ENCODE data around the gene CSNK1G1. TPM values are rescaled to one million over a fixed set of nuclear protein-coding genes. Genes with fewer than 3 reads are reported as not detected.

Gene CSNK1G1
- total RNA-seq, 1 donor from 2014 or later: 27.7 TPM

- no peaks in the 10 kb centered on the region for H3K9me3 Mint-ChIP-seq (ENCODE audit: low read depth)
- TF ChIP-seq CTCF (IDR thresholded peaks at IDR 0.05; ENCODE audit: unreplicated experiment): no peak
- H3K27ac Mint-ChIP-seq: peak overlapping the region; percentile 86
- no peaks in the 10 kb centered on the region for H3K27me3 Mint-ChIP-seq
- H3K36me3 Mint-ChIP-seq (ENCODE audit: insufficient read depth): peaks cover 22% of the 10 kb centered on the region
- H3K4me3 Mint-ChIP-seq (ENCODE audit: low read depth): peak overlapping the region; percentile 92
- peaks cover 28% of the 10 kb centered on the region for H3K4me1 Mint-ChIP-seq (ENCODE audit: low read depth)
- DNase-seq (ENCODE audit: low spot score, unreplicated experiment): no peak
Measured at GRCh38 chr15:64161688-64162477, 194.1 kb downstream of the CSNK1G1 start.

- Mint-ChIP-seq H3K36me3 (ENCODE audit: insufficient read depth) (peaks cover 27% of the 10 kb centered on the region), H3K27ac (peak overlapping the region; percentile 79), H3K9me3 (ENCODE audit: low read depth) (no peaks in the 10 kb centered on the region), H3K4me3 (ENCODE audit: low read depth) (no peak overlapping the region), H3K4me1 (ENCODE audit: low read depth) (peaks cover 22% of the 10 kb centered on the region), H3K27me3 (peaks cover under 1% of the 10 kb centered on the region)
- no peak for TF ChIP-seq CTCF (IDR thresholded peaks at IDR 0.05; ENCODE audit: unreplicated experiment)
- DNase-seq (ENCODE audit: low spot score, unreplicated experiment): no peak
Measured at GRCh38 chr15:64158363-64159134, 197.4 kb downstream of the CSNK1G1 start.

GRCh38 chr15:64157599-64158125, 198.3 kb downstream of the CSNK1G1 start:
- TF ChIP-seq CTCF (IDR thresholded peaks at IDR 0.05; ENCODE audit: unreplicated experiment): no peak
- Mint-ChIP-seq H3K27ac (peak overlapping the region; percentile 79), H3K9me3 (ENCODE audit: low read depth) (no peaks in the 10 kb centered on the region), H3K4me1 (ENCODE audit: low read depth) (peaks cover 21% of the 10 kb centered on the region), H3K27me3 (peaks cover 10% of the 10 kb centered on the region), H3K4me3 (ENCODE audit: low read depth) (no peak overlapping the region), H3K36me3 (ENCODE audit: insufficient read depth) (peaks cover 27% of the 10 kb centered on the region)
- DNase-seq (ENCODE audit: low spot score, unreplicated experiment): no peak

GRCh38 chr15:64156652-64157331, 199.2 kb downstream of the CSNK1G1 start:
- Mint-ChIP-seq H3K27ac (no peak overlapping the region), H3K27me3 (peaks cover 13% of the 10 kb centered on the region), H3K4me3 (ENCODE audit: low read depth) (no peak overlapping the region), H3K4me1 (ENCODE audit: low read depth) (peaks cover 19% of the 10 kb centered on the region), H3K36me3 (ENCODE audit: insufficient read depth) (peaks cover 25% of the 10 kb centered on the region), H3K9me3 (ENCODE audit: low read depth) (no peaks in the 10 kb centered on the region)
- TF ChIP-seq CTCF (IDR thresholded peaks at IDR 0.05; ENCODE audit: unreplicated experiment): no peak
- DNase-seq (ENCODE audit: low spot score, unreplicated experiment): no peak
